SK-N-SH (cell line): Measurements from ENCODE around the gene OR2V1. TPM values are rescaled to one million over a fixed set of nuclear protein-coding genes. Genes with fewer than 3 reads are reported as not detected.

Source experiments
- CTCF ChIA-PET: fragments of 300-600, 350-600 bp; formaldehyde crosslinking; extraction: SDS; loops from one replicate; lab custom pipeline; 2021; lab: Yijun Ruan, JAX
- POLR2A ChIA-PET: fragments of 350-600 bp; sonication (Branson Sonifier 250); formaldehyde crosslinking; extraction: SDS; loops from one replicate; lab custom pipeline; 2020; ENCODE audit warnings: antibody characterized with exemption, inconsistent platforms; lab: Yijun Ruan, JAX
- DNase-seq: peaks from one replicate; pipeline ENCODE4 v3.0.0; 2012
- H2AFZ ChIP-seq: fragments of 200-600 bp; sonication (generic); 2 replicates; pipeline ENCODE4 v1.8.1; 2016; ENCODE audit warnings: antibody characterized with exemption, mild to moderate bottlenecking, low read depth
- H3F3A ChIP-seq: fragments of 200-600 bp; sonication (generic); replicated peaks from 2 replicates; pipeline ENCODE3; 2016; ENCODE audit warnings: antibody characterized with exemption, mild to moderate bottlenecking; ENCODE audit not compliant: insufficient read depth
- H3K27ac ChIP-seq, 2 experiments: fragments of 200-500 bp in 1 of 2; fragments of 200-600 bp in 1 of 2; sonication (Bioruptor generic) in 1 of 2; sonication (generic), shearing (Covaris generic) in 1 of 2; 2 replicates each; pipeline versions ENCODE4 v1.5.1 to v1.6.1; 2014 to 2016; ENCODE audit warnings: low read depth in 2 of 2, inconsistent platforms in 1 of 2, low read length in 1 of 2, mild to moderate bottlenecking in 1 of 2, mixed read lengths in 1 of 2
- H3K27me3 ChIP-seq: fragments of 200-600 bp; sonication (generic), shearing (Covaris generic); 2 replicates; pipeline ENCODE4 v1.6.1; 2016; ENCODE audit warnings: mixed run types; ENCODE audit not compliant: insufficient read depth
- H3K36me3 ChIP-seq, 2 experiments: fragments of 200-500 bp in 1 of 2; fragments of 200-600 bp in 1 of 2; sonication (Bioruptor generic) in 1 of 2; sonication (generic) in 1 of 2; replicated peaks in 1 of 2; 2 replicates each; pipeline versions ENCODE3 to v1.5.1; 2014 to 2016; ENCODE audit warnings: low read length in 1 of 2, mild to moderate bottlenecking in 1 of 2; ENCODE audit not compliant: insufficient read depth in 2 of 2, control insufficient read depth in 1 of 2
- H3K4me1 ChIP-seq, 2 experiments: fragments of 200-500 bp in 1 of 2; fragments of 200-600 bp in 1 of 2; sonication (Bioruptor generic) in 1 of 2; sonication (generic), shearing (Covaris generic) in 1 of 2; 2 replicates each; pipeline versions ENCODE4 v1.5.1 to v1.6.1; 2014 to 2016; ENCODE audit warnings: low read depth in 1 of 2, low read length in 1 of 2, mixed run types in 1 of 2; ENCODE audit not compliant: insufficient read depth in 2 of 2, control insufficient read depth in 1 of 2
- H3K4me2 ChIP-seq: fragments of 200-600 bp; sonication (generic), shearing (Covaris generic); 2 replicates; pipeline ENCODE4 v1.6.1; 2017; ENCODE audit warnings: mixed run types
- H3K4me3 ChIP-seq, 2 experiments: fragments of 200-500 bp in 1 of 2; fragments of 200-600 bp in 1 of 2; sonication (Bioruptor generic) in 1 of 2; sonication (generic), shearing (Covaris generic) in 1 of 2; 2 replicates each; pipeline versions ENCODE4 v1.5.1 to v1.8.1; 2014 to 2016; ENCODE audit warnings: low read depth in 2 of 2, inconsistent platforms in 1 of 2, low read length in 1 of 2, mild to moderate bottlenecking in 1 of 2, mixed read lengths in 1 of 2, moderate library complexity in 1 of 2
- H3K79me2 ChIP-seq: fragments of 200-600 bp; sonication (generic); 2 replicates; pipeline ENCODE4 v1.8.1; 2017; ENCODE audit warnings: mild to moderate bottlenecking; ENCODE audit not compliant: insufficient read depth
- H3K9ac ChIP-seq: fragments of 200-600 bp; sonication (generic); 2 replicates; pipeline ENCODE4 v1.6.1; 2017; ENCODE audit warnings: mixed run types
- H3K9me2 ChIP-seq: fragments of 200-600 bp; sonication (generic); 2 replicates; pipeline ENCODE4 v1.6.1; 2017; ENCODE audit warnings: mixed run types
- H3K9me3 ChIP-seq: fragments of 200-600 bp; sonication (generic); 2 replicates; pipeline ENCODE4 v1.6.1; 2017; ENCODE audit warnings: mixed run types, mild to moderate bottlenecking, moderate library complexity
- H4K20me1 ChIP-seq: fragments of 200-600 bp; sonication (generic); 2 replicates; pipeline ENCODE4 v1.6.1; 2017; ENCODE audit warnings: mild to moderate bottlenecking, mixed run types; ENCODE audit not compliant: insufficient read depth
- CTCF ChIP-seq: fragments of 200-600 bp; sonication (generic); IDR thresholded peaks from 2 replicates; pipeline ENCODE4 v1.6.1; 2017; ENCODE audit warnings: antibody characterized with exemption, mild to moderate bottlenecking, moderate library complexity
- EZH2phosphoT487 ChIP-seq: fragments of 200-600 bp; sonication (generic); IDR thresholded peaks from 2 replicates; pipeline ENCODE4 v1.6.1; 2017; ENCODE audit warnings: low read depth, mixed run types, mild to moderate bottlenecking, antibody characterized with exemption, moderate library complexity, borderline replicate concordance
- FOXJ3 ChIP-seq: sonication (generic); formaldehyde crosslinking; IDR thresholded peaks from 2 replicates; pipeline ENCODE4 v1.5.1; 2020; ENCODE audit warnings: mild to moderate bottlenecking, missing genetic modification reagents
- FOXM1 ChIP-seq: IDR thresholded peaks from 2 replicates; pipeline ENCODE4 v1.4.0; 2012; ENCODE audit warnings: low read depth, mild to moderate bottlenecking
- GATA2 ChIP-seq: sonication (generic); formaldehyde crosslinking; IDR thresholded peaks from 2 replicates; pipeline ENCODE4 v1.5.0; 2020; ENCODE audit warnings: mild to moderate bottlenecking, missing genetic modification reagents
- MXI1 ChIP-seq: IDR thresholded peaks from 2 replicates; pipeline ENCODE4 v1.6.1; 2012; ENCODE audit warnings: mild to moderate bottlenecking, low read depth, low read length, improper control_type of control experiment
- NFIC ChIP-seq: IDR thresholded peaks from 2 replicates; pipeline ENCODE4 v1.4.0; 2012; ENCODE audit warnings: borderline replicate concordance
- POLR2AphosphoS5 ChIP-seq: IDR thresholded peaks from 2 replicates; pipeline ENCODE4 v1.6.1; 2012; ENCODE audit warnings: low read depth, low read length
- RAD21 ChIP-seq: IDR thresholded peaks from 2 replicates; pipeline ENCODE4 v1.6.1; 2012; ENCODE audit warnings: mild to moderate bottlenecking, low read length
- RXRA ChIP-seq: IDR thresholded peaks from 2 replicates; pipeline ENCODE4 v1.4.0; 2012; ENCODE audit warnings: low read depth, mild to moderate bottlenecking, borderline replicate concordance
- SMC3 ChIP-seq: IDR thresholded peaks from 2 replicates; pipeline ENCODE4 v1.6.1; 2012; ENCODE audit warnings: low read depth, low read length, improper control_type of control experiment
- TAF1 ChIP-seq: IDR thresholded peaks from 2 replicates; pipeline ENCODE4 v1.6.1; 2012; ENCODE audit warnings: low read depth, mild to moderate bottlenecking, low read length, moderate library complexity, borderline replicate concordance
- TEAD4 ChIP-seq: IDR thresholded peaks from 2 replicates; pipeline ENCODE4 v1.4.0; 2012; ENCODE audit warnings: mild to moderate bottlenecking, borderline replicate concordance; ENCODE audit not compliant: insufficient read depth
- USF1 ChIP-seq: IDR thresholded peaks from 2 replicates; pipeline ENCODE4 v1.4.0; 2012; ENCODE audit warnings: low read depth, borderline replicate concordance
- USF2 ChIP-seq: fragments of 150-350 bp; IDR thresholded peaks from 2 replicates; pipeline ENCODE4 v1.6.1; 2017; ENCODE audit warnings: antibody characterized with exemption, low read length, low read depth, borderline replicate concordance
- YY1 ChIP-seq: IDR thresholded peaks from 2 replicates; pipeline ENCODE4 v1.4.0; 2012; ENCODE audit warnings: low read depth, mild to moderate bottlenecking
- WGBS: methylation state at CpG from one replicate; pipeline ENCODE4 v1.1.6; 2017; ENCODE audit warnings: low lambda C conversion rate; 5-methylcytosine and 5-hydroxymethylcytosine counted together
- polyA plus RNA-seq, 3 experiments: library from polyadenylated mRNA; depleted of rRNA; stranded (reverse); fragments of >200 nt; gene quantifications; 2 replicates each; pipeline ENCODE4 v1.2.3, GENCODE V29; 2012

OR2V1 gene
- polyA plus RNA-seq, 1 of the 3 experiments (the other 2 are of a cell fraction): not detected

GRCh38 chr5:181159286-181160151, 28.6 kb upstream of the OR2V1 start:
- WGBS: 41% methylated on average over 19 of the region's 20 CpGs
- peak; percentile 92 for TF ChIP-seq RAD21
- peak; percentile 80 for TF ChIP-seq SMC3
- TF ChIP-seq MXI1: 0 out of 2 replicates have a peak, but pooled peaks have one; percentile 38
- TF ChIP-seq USF2: no peak
- no peak for TF ChIP-seq EZH2phosphoT487
- no peak for TF ChIP-seq USF1
- peak; percentile 89 for TF ChIP-seq CTCF
- CTCF ChIA-PET: interaction anchor here (0.9 to 2.7 kb wide), 11 partner anchors 13 to 290 kb away, joined by 3 to 9 read pairs (median 4); partner anchors contain the start of gene OR2V2
- Histone ChIP-seq H3K79me2 (no peaks in the 10 kb centered on the region), H3K4me3 (peak overlapping the region in 1 of 2 experiments; percentile 4; a peak in 1 of 4 replicates), H3K36me3 (no peaks in the 10 kb centered on the region), H3F3A (peaks cover 14% of the 10 kb centered on the region), H3K4me1 (peaks cover 0 to 18% of the 10 kb centered on the region in 2 experiments; a peak in 1 of 4 replicates), H3K4me2 (0 out of 2 replicates have a peak overlapping the region, but pooled peaks have one; percentile 73), H4K20me1 (no peaks in the 10 kb centered on the region), H3K27ac (peak overlapping the region; percentile 82 to 86; a peak in 2 of 4 replicates), H3K9me2 (no peaks in the 10 kb centered on the region), H3K9me3 (no peaks in the 10 kb centered on the region), H3K27me3 (peaks cover 36% of the 10 kb centered on the region), H3K9ac (no peak overlapping the region), H2AFZ (peak overlapping the region; percentile 94; the same call in 1 of the 2 replicates)
- POLR2A ChIA-PET: no interaction called here
- peak; percentile 82 for DNase-seq

GRCh38 chr5:181158869-181159268, 27.9 kb upstream of the OR2V1 start:
- peaks cover 0 to 18% of the 10 kb centered on the region in 2 experiments; a peak in 1 of 4 replicates for H3K4me1 ChIP-seq
- no peaks in the 10 kb centered on the region for H3K36me3 ChIP-seq
- peaks cover 36% of the 10 kb centered on the region for H3K27me3 ChIP-seq
- H4K20me1 ChIP-seq: no peaks in the 10 kb centered on the region
- ChIA-PET POLR2A (no interaction called here), CTCF (interaction anchor here (0.6 to 2.7 kb wide), 8 partner anchors 12 to 290 kb away, joined by 3 to 9 read pairs (median 4); partner anchors contain the start of gene OR2V2)
- no peak overlapping the region for H2AFZ ChIP-seq
- no peaks in the 10 kb centered on the region for H3K9me3 ChIP-seq
- H3K27ac ChIP-seq: no peak overlapping the region
- H3K79me2 ChIP-seq: no peaks in the 10 kb centered on the region
- peaks cover 14% of the 10 kb centered on the region for H3F3A ChIP-seq
- H3K9me2 ChIP-seq: no peaks in the 10 kb centered on the region
- H3K4me3 ChIP-seq: no peak overlapping the region; a peak in 1 of 4 replicates
- 53% methylated on average over 3 of the region's 3 CpGs for WGBS
- no peak overlapping the region for H3K4me2 ChIP-seq
- H3K9ac ChIP-seq: no peak overlapping the region
- no peak for TF ChIP-seq POLR2AphosphoS5
- TF ChIP-seq TEAD4: no peak
- TF ChIP-seq YY1: no peak
- TF ChIP-seq RXRA: no peak
- TF ChIP-seq NFIC: no peak
- TF ChIP-seq TAF1: no peak
- no peak for TF ChIP-seq USF2
- TF ChIP-seq MXI1: no peak
- no peak for TF ChIP-seq FOXM1
- no peak for TF ChIP-seq GATA2 (CRISPR knock-in tag)
- TF ChIP-seq FOXJ3 (CRISPR knock-in tag): no peak
- TF ChIP-seq SMC3: no peak
- no peak for DNase-seq
